MCF 10A (cell line): ENCODE results near the gene KCNC1. TPM values are rescaled to one million over a fixed set of nuclear protein-coding genes. Genes with fewer than 3 reads are reported as not detected.

Experiments
- BruUV-seq: library from RNA; stranded (reverse); fragments of 400-500 nt; replicated peaks from 2 replicates; lab custom pipeline; 2021; lab: Mats Ljungman, UMichigan
- CTCF ChIA-PET: fragments of 300-600 bp; sonication (Branson Sonifier 250); formaldehyde crosslinking; extraction: SDS; loops from one replicate; lab custom pipeline; 2021; ENCODE audit warnings: antibody characterized with exemption, inconsistent platforms; lab: Yijun Ruan, JAX
- POLR2A ChIA-PET: fragments of 300-600, 350-650 bp; sonication (Branson Sonifier 250); formaldehyde crosslinking; extraction: SDS; loops from one replicate; lab custom pipeline; 2020; ENCODE audit warnings: antibody characterized with exemption, inconsistent platforms; lab: Yijun Ruan, JAX
- DNase-seq: peaks from one replicate; pipeline ENCODE4 v3.0.0-alpha.2; 2018; ENCODE audit not compliant: unreplicated experiment
- H3K27ac Mint-ChIP-seq: one replicate; pipeline ENCODE4 v1.8.0; 2022; ENCODE audit warnings: mild to moderate bottlenecking, low read depth, mixed read lengths; ENCODE audit not compliant: unreplicated experiment
- H3K27me3 Mint-ChIP-seq: one replicate; pipeline ENCODE4 v1.8.0; 2022; ENCODE audit warnings: mixed read lengths; ENCODE audit not compliant: insufficient read depth, unreplicated experiment
- H3K36me3 Mint-ChIP-seq: one replicate; pipeline ENCODE4 v1.8.0; 2022; ENCODE audit warnings: mild to moderate bottlenecking, moderate library complexity, mixed read lengths; ENCODE audit not compliant: insufficient read depth, unreplicated experiment
- H3K4me1 Mint-ChIP-seq: one replicate; pipeline ENCODE4 v1.8.0; 2022; ENCODE audit warnings: mixed read lengths; ENCODE audit not compliant: insufficient read depth, unreplicated experiment
- H3K4me3 Mint-ChIP-seq: one replicate; pipeline ENCODE4 v1.8.0; 2022; ENCODE audit warnings: mild to moderate bottlenecking, moderate library complexity, mixed read lengths; ENCODE audit not compliant: unreplicated experiment
- H3K9me3 Mint-ChIP-seq: one replicate; pipeline ENCODE4 v1.8.0; 2022; ENCODE audit warnings: mixed read lengths; ENCODE audit not compliant: unreplicated experiment
- intact Hi-C: fragments of 100-400 bp; cut with micrococcal nuclease; formaldehyde crosslinking; loops from 2 replicates; pipeline ENCODE4 v1.14.1; 2022
- total RNA-seq: library from RNA; stranded (reverse); gene quantifications from 2 replicates; pipeline ENCODE4 v1.2.3, GENCODE V29; 2022
- TF ChIP-seq, protein P1 (sequence below): fragments of 200-600 bp; IDR thresholded peaks from one replicate; pipeline ENCODE4 v1.8.0; 2022; ENCODE audit warnings: antibody characterized with exemption, mild to moderate bottlenecking; ENCODE audit not compliant: unreplicated experiment

The KCNC1 gene
- total RNA-seq, 1 experiment from 2014 or later = not detected

DNA sequence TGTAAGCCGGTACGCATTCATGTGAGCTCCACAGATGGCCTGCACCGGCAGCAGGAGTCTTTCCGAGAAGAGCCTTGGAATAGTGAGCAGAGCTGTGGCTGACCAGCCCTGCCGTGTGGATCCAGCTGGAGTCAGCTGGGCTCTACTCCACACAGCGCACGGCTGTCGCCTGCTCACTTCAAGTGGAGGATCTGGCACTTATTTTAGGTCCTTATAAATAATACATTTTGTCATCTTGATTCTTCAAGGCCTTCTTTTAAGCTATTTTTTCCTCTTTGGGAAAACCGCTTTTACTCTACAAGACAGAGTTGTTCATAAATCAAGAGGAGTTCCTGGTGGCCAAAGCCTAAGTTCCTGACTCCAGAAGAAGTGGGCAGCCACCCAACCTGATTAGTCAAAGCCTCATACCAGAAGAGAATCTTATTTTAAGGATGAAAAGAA lies 93.8 kb downstream of the KCNC1 start:
- ChIA-PET CTCF (interaction anchor here (0.6 to 6.3 kb wide), 13 partner anchors 10 to 928 kb away, joined by 3 to 72 read pairs (median 5); partner anchors contain the start of gene KCNC1), POLR2A (interaction anchor here (0.9 to 1.5 kb wide), 2 partner anchors 13 to 148 kb away, joined by 3 read pairs; no protein-coding TSS in a partner anchor)
- Mint-ChIP-seq H3K4me1 (no peaks in the 10 kb centered on the region), H3K27me3 (no peaks in the 10 kb centered on the region), H3K4me3 (no peak overlapping the region), H3K9me3 (no peaks in the 10 kb centered on the region), H3K27ac (no peak overlapping the region), H3K36me3 (no peaks in the 10 kb centered on the region)
- no peak for DNase-seq
- intact Hi-C loops = loop anchor here (10.0 kb wide), 2 partner anchors 64 to 234 kb away; no protein-coding TSS in a partner anchor
- no TSS peak for BruUV-seq
- TF ChIP-seq, protein P1, sequence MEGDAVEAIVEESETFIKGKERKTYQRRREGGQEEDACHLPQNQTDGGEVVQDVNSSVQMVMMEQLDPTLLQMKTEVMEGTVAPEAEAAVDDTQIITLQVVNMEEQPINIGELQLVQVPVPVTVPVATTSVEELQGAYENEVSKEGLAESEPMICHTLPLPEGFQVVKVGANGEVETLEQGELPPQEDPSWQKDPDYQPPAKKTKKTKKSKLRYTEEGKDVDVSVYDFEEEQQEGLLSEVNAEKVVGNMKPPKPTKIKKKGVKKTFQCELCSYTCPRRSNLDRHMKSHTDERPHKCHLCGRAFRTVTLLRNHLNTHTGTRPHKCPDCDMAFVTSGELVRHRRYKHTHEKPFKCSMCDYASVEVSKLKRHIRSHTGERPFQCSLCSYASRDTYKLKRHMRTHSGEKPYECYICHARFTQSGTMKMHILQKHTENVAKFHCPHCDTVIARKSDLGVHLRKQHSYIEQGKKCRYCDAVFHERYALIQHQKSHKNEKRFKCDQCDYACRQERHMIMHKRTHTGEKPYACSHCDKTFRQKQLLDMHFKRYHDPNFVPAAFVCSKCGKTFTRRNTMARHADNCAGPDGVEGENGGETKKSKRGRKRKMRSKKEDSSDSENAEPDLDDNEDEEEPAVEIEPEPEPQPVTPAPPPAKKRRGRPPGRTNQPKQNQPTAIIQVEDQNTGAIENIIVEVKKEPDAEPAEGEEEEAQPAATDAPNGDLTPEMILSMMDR = no peak

DNA sequence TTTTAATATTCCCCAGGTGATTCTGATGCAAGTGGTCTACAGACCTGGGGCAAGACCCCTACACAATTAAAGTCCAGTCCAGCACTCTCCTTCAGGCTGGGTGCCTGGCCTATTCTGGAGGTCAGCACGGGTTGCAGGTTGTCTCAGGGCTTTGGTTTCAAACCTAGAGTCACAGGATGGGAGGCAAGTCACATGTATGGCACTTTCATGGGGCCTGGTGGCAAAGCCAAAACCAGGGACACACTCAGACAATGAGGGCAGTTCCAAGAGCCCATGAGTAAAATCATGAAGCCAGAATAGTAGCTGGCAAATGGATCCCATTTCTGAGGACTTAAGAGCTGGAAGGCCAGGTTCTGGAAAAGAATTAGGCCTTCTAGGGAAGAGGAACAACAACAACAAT lies 96.6 kb downstream of the KCNC1 start:
- no peaks in the 10 kb centered on the region for H3K9me3 Mint-ChIP-seq
- ChIA-PET CTCF (interaction anchor here (0.6 to 1.2 kb wide), 2 partner anchors 18 to 35 kb away, joined by 3 read pairs; no protein-coding TSS in a partner anchor), POLR2A (no interaction called here)
- intact Hi-C loops = no loop called here
- BruUV-seq = no TSS peak
- DNase-seq = no peak
- TF ChIP-seq, protein P1 = no peak
- H3K27ac Mint-ChIP-seq = no peak overlapping the region
- no peak overlapping the region for H3K4me3 Mint-ChIP-seq
- no peaks in the 10 kb centered on the region for H3K4me1 Mint-ChIP-seq
- H3K36me3 Mint-ChIP-seq = no peaks in the 10 kb centered on the region
- H3K27me3 Mint-ChIP-seq = no peaks in the 10 kb centered on the region

DNA sequence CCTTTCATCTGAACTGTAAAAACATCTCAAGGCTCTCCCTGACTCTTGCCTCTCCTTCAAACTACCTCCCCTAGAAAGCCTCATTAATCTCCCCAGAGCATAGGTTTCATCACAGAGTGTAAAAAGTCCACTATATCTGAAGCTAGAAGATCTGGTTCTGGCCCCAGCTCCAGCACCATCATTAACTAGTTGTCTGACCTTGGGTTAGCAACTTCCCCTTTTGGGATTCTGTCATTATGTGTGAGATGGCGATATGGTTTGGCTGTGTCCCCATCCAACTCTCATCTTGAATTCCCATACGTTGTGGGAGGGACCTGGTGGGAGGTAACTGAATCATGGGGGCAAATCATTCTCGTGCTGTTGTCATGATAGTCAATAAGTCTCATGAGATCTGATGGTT lies 97.3 kb downstream of the KCNC1 start:
- H3K27me3 Mint-ChIP-seq = no peaks in the 10 kb centered on the region
- no peaks in the 10 kb centered on the region for H3K4me1 Mint-ChIP-seq
- H3K27ac Mint-ChIP-seq = no peak overlapping the region
- TF ChIP-seq, protein P1 = no peak
- no peaks in the 10 kb centered on the region for H3K36me3 Mint-ChIP-seq
- H3K9me3 Mint-ChIP-seq = no peaks in the 10 kb centered on the region
- no TSS peak for BruUV-seq
- no peak overlapping the region for H3K4me3 Mint-ChIP-seq
- ChIA-PET POLR2A (no interaction called here), CTCF (interaction anchor here (1.2 kb wide), 1 partner anchor 19 kb away, joined by 3 read pairs; no protein-coding TSS in a partner anchor)
- DNase-seq = no peak
- intact Hi-C loops = no loop called here

Other genes starting within 250 kb of the KCNC1 start
- not detected in 2 replicates for gene USH1C, start 190.4 kb upstream of the KCNC1 start, total RNA-seq
- not detected in 2 replicates for gene OTOG, start 187.5 kb upstream of the KCNC1 start, total RNA-seq
- gene MYOD1, start 15.2 kb upstream of the KCNC1 start, total RNA-seq = not detected in 2 replicates